HG03342 (cell line): ENCODE results near the gene IFNG.

Source experiments
- ATAC-seq: cut with Tn5 transposase; IDR thresholded peaks from one replicate; pipeline ENCODE4 v1.9.1; 2021; ENCODE audit warnings: mild to moderate bottlenecking, moderate library complexity; ENCODE audit not compliant: unreplicated experiment

The IFNG gene

DNA sequence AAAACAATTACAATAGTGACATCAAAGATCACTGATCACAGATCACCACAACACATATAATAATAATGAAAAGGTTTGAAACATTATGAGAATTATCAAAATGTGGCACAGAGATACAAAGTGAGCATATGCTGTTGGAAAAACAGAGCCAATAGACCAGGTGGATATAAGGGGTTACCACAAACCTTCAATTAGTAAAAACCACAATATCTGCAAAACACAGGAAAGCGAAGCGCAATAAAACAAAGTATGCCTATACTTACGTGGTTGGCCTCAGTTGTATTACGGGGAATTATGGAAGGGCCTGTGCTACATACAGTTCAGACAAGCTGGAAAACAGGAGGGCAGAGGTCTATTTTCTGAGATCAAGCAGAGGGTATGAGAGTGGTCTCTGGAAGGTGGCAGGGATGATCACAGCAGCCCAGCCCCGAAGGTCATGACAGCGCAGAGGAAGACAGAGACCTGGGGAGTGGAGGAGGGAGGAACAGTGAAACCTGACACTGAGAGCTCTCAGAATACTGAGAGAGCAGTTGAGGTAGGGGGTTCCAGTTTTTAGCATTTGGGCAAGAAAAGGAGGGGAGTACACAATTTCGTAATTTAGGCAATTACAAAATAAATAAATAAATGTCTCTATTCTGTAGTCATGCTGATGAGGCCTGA, 41.3 kb downstream of the IFNG start:
- ATAC-seq: no peak

DNA sequence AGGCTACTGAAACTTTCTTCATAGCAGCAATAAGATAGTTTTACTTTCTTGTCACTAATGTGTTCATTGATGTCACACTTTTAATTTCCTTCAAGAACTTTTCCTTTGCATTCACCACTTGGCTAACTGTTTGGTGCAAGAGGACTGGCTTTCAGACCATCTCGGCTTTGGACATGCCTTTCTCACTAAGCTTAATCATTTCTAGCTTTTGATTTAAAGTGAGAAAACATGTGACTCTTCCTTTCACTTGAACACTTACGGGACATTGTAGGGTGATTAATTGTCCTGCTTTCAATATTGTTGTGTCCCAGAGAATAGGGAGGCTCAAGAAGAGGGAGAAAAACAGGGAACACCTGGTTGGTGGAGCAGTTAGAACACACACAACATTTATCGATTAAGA, 41.9 kb downstream of the IFNG start:
- no peak for ATAC-seq

DNA sequence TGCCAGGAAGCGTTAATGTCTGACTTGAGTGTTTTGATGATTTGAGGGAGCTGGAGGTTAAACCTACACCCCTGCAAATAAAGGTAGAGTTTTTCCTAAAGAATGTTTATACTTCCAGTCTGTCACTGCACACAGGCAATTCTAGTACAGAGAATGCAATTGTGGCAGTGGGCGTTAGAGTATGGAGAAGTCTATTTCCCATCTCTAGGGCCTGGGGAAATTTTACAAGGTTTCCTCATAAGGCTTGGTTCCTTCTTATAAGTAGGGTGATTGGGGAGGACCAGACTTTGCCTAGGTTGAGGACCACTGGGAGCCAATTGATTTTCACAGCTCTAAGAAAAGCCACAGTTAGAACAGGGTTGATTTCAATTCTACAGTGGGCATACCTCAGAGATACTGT, 44.3 kb downstream of the IFNG start:
- no peak for ATAC-seq

GRCh38 chr12:68114606-68115005, 44.9 kb downstream of the IFNG start:
- no peak for ATAC-seq

GRCh38 chr12:68113644-68114043, 45.9 kb downstream of the IFNG start:
- no peak for ATAC-seq

GRCh38 chr12:68111995-68112394, 47.5 kb downstream of the IFNG start:
- ATAC-seq: no peak

DNA sequence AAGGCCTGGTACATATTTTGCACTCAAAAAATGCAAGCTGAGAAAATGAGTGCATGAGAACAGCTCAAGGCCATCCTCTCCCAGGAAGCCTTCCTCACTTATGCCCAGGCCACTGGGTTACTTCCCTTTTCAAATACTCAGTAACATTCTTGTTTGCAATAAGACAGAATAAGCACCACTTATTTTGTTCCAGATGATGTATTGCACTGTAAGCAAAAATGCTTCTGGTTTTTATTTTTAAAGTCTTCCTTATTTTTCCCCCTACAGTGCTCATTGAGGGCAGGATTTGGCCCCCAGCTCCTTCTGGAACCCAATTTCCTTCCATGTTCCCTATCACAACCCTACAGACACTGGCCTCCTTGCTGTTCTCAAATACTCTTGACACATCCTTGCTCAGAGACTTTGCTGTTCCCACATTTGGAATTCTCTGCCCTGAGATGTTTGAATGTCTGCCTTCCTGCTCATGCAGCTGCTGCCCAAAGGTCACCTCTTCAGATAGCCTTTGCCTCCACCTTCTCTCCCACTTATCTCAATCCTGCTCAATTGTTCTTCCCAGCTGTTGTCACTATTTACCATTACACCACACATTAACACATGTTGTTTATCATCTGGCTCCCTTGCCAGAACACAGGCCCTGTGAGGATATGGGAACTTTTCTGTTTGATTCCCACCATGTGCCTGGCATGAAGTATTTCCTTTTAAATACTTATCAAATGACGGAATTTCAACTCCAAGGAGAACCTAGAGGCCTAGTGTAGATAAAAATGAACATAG, 49.9 kb downstream of the IFNG start:
- no peak for ATAC-seq

GRCh38 chr12:68109001-68109400, 50.5 kb downstream of the IFNG start:
- no peak for ATAC-seq

GRCh38 chr12:68106660-68107059, 52.9 kb downstream of the IFNG start:
- no peak for ATAC-seq

DNA sequence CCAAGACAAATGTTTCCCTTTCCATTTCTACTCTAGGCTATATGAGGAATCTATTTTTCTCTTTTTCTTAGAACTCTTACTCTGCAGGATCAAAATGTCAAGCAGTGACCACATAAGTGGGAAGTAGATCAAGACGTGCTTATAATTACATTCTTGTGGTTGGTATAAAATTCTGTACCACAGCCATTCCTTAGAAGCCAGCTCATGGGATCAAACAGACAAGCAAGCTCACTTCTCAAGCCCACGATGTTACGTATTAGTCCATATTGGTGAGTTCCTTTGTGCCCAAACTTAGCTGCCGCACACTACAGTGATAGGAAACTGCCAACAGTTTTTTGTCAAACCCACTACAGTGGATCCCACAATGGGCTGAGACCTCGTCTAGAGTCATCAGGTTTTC, 53.4 kb downstream of the IFNG start:
- ATAC-seq: no peak
